ENCODE data around the gene ELAC2. TPM values are rescaled to one million over a fixed set of nuclear protein-coding genes. Genes with fewer than 3 reads are reported as not detected.

Gene ELAC2
- total and polyA plus RNA-seq, 2 of the 8 experiments (the other 6 are each of a cell fraction or from before 2014, with no cell fraction given) = 91.6 to 127 TPM

- TF ChIP-seq, protein P1, sequence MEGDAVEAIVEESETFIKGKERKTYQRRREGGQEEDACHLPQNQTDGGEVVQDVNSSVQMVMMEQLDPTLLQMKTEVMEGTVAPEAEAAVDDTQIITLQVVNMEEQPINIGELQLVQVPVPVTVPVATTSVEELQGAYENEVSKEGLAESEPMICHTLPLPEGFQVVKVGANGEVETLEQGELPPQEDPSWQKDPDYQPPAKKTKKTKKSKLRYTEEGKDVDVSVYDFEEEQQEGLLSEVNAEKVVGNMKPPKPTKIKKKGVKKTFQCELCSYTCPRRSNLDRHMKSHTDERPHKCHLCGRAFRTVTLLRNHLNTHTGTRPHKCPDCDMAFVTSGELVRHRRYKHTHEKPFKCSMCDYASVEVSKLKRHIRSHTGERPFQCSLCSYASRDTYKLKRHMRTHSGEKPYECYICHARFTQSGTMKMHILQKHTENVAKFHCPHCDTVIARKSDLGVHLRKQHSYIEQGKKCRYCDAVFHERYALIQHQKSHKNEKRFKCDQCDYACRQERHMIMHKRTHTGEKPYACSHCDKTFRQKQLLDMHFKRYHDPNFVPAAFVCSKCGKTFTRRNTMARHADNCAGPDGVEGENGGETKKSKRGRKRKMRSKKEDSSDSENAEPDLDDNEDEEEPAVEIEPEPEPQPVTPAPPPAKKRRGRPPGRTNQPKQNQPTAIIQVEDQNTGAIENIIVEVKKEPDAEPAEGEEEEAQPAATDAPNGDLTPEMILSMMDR (IDR thresholded peaks at IDR 0.05; ENCODE audit: control extremely low read depth in 1 of 3, insufficient read depth in 1 of 3, low read depth in 1 of 3, low read length in 3 of 3) = no peak
Observed at GRCh38 chr17:13047011-13047606, 29.3 kb upstream of the ELAC2 start (continued).

Data from H1 (cell line).